GM19324 (cell line): ENCODE data around the gene TCHHL1.
A peak's percentile ranks its signal among the peaks of the same experiment; 100 is the strongest.
"Not testable (repeated sequence)": the region's sequence is repeated elsewhere in the genome, so short reads cannot be mapped to it uniquely, and the experiment has no call there.

ENCODE experiments used
- ATAC-seq: cut with Tn5 transposase; IDR thresholded peaks from one replicate; pipeline ENCODE4 v1.9.1; 2021; ENCODE audit warnings: mild to moderate bottlenecking, moderate library complexity; ENCODE audit not compliant: unreplicated experiment, low FRiP score

The TCHHL1 gene

GRCh38 chr1:152096931-152097330 is 8.1 kb upstream of the TCHHL1 start:
- ATAC-seq, result no peak

GRCh38 chr1:152086760-152087159 is 2.1 kb downstream of the TCHHL1 start:
- no peak for ATAC-seq

GRCh38 chr1:152084853-152085252 is 4.0 kb downstream of the TCHHL1 start:
- ATAC-seq, result no peak

- ATAC-seq, result not testable (repeated sequence)
These were observed 7.8 kb downstream of the TCHHL1 start for GRCh38 chr1:152081026-152081425.

- not testable (repeated sequence) for ATAC-seq
These were observed 8.4 kb downstream of the TCHHL1 start for GRCh38 chr1:152080494-152080893.

GRCh38 chr1:152078831-152079441 is 9.9 kb downstream of the TCHHL1 start:
- ATAC-seq, result no peak

GRCh38 chr1:152072311-152072710 is 16.6 kb downstream of the TCHHL1 start:
- ATAC-seq, result no peak

- no peak for ATAC-seq
These were observed 17.7 kb downstream of the TCHHL1 start for GRCh38 chr1:152071123-152071522.

GRCh38 chr1:152067929-152068328 is 20.9 kb downstream of the TCHHL1 start:
- no peak for ATAC-seq

GRCh38 chr1:152067150-152067549 is 21.7 kb downstream of the TCHHL1 start:
- no peak for ATAC-seq

- ATAC-seq, result no peak
These were observed 26.9 kb downstream of the TCHHL1 start for GRCh38 chr1:152061952-152062351.

GRCh38 chr1:152053375-152053774 is 35.5 kb downstream of the TCHHL1 start:
- no peak for ATAC-seq

- no peak for ATAC-seq
These were observed 36.3 kb downstream of the TCHHL1 start for GRCh38 chr1:152052606-152053005.

- ATAC-seq, result no peak
These were observed 37.8 kb downstream of the TCHHL1 start for GRCh38 chr1:152050886-152051675.

GRCh38 chr1:152049291-152050083 is 39.4 kb downstream of the TCHHL1 start:
- no peak for ATAC-seq

GRCh38 chr1:152048416-152049009 is 40.4 kb downstream of the TCHHL1 start:
- ATAC-seq, result peak; percentile 25

GRCh38 chr1:152047730-152048415 is 41.0 kb downstream of the TCHHL1 start:
- peak; percentile 94 for ATAC-seq

GRCh38 chr1:152047413-152047729 is 41.5 kb downstream of the TCHHL1 start:
- no peak for ATAC-seq

- no peak for ATAC-seq
These were observed 44.5 kb downstream of the TCHHL1 start for GRCh38 chr1:152044386-152044785.

GRCh38 chr1:152043870-152044269 is 45.0 kb downstream of the TCHHL1 start:
- no peak for ATAC-seq
